VCaP (cell line): ENCODE data around the gene SPC25.
A peak's percentile ranks its signal among the peaks of the same experiment; 100 is the strongest.
"Not testable (repeated sequence)": the region's sequence is repeated elsewhere in the genome, so short reads cannot be mapped to it uniquely, and the experiment has no call there.

Experiments
- H3K27ac ChIP-seq: fragments of 450-650 bp; 2 replicates; pipeline ENCODE4 v1.5.1; 2017
- TF ChIP-seq, protein P1 (sequence below): fragments of 450-650 bp; conservative IDR thresholded peaks from 2 replicates; pipeline ENCODE4 v1.5.1; 2017; ENCODE audit warnings: mild to moderate bottlenecking, moderate library complexity

The SPC25 gene

DNA sequence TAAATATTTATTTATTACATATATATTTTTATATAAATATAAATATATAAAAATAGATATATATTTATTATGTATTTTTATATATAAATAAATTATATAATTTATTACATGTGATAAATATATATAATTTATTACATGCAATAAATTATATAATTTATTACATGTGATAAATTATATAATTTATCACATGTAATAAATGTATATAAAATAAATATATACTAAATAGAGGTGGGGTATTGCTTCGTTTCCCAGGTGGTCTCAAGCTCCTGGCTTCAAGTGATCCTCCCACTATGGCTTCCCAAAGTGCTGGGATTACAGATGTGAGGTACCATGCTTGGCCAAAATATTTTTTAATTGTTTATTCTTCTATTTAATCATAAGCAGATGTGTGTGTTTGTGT is 7.2 kb upstream of the SPC25 start:
- no peak overlapping the region for H3K27ac ChIP-seq
- TF ChIP-seq, protein P1, sequence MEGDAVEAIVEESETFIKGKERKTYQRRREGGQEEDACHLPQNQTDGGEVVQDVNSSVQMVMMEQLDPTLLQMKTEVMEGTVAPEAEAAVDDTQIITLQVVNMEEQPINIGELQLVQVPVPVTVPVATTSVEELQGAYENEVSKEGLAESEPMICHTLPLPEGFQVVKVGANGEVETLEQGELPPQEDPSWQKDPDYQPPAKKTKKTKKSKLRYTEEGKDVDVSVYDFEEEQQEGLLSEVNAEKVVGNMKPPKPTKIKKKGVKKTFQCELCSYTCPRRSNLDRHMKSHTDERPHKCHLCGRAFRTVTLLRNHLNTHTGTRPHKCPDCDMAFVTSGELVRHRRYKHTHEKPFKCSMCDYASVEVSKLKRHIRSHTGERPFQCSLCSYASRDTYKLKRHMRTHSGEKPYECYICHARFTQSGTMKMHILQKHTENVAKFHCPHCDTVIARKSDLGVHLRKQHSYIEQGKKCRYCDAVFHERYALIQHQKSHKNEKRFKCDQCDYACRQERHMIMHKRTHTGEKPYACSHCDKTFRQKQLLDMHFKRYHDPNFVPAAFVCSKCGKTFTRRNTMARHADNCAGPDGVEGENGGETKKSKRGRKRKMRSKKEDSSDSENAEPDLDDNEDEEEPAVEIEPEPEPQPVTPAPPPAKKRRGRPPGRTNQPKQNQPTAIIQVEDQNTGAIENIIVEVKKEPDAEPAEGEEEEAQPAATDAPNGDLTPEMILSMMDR: no peak

DNA sequence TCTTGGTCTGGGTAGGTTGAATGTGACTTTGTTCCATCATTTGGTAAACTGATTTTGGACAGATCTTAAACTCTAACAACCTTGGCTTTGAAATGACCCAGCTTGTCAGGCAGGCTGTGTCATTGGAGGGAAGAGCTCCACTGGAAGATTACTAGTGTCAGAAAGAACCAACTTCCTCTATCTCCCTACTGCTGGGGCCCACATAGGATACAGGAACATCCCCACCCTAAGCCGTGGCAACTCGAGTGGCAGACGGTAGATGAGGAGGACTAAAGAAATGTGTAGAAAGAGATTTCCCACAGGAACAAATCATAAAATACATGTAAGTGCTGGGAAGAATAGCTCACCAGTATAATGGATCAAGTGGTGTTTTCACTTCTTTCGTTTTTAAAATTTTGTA is 6.6 kb upstream of the SPC25 start:
- TF ChIP-seq, protein P1: no peak
- no peak overlapping the region for H3K27ac ChIP-seq

GRCh38 chr2:168895771-168896170 is 5.5 kb upstream of the SPC25 start:
- H3K27ac ChIP-seq: no peak overlapping the region
- TF ChIP-seq, protein P1: no peak

DNA sequence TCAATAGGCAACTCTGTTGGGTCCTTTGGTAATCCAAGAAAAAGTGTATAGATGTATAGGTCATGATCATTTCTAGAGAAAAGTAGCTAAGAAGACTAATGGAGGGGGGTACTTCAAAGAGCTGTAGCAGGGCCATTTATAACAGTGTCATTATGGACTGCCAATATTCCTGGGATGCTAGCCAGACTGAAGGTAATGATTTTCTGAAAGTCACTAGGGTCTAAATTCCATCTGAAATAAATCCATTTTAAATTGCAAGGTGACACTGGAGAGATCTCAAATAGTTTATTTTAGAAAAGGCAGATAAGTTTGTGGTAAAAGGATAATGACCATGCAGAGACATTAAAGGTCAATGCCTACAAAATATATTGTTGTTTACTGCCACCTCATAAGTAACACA is 4.5 kb upstream of the SPC25 start:
- H3K27ac ChIP-seq: no peak overlapping the region
- TF ChIP-seq, protein P1: no peak

DNA sequence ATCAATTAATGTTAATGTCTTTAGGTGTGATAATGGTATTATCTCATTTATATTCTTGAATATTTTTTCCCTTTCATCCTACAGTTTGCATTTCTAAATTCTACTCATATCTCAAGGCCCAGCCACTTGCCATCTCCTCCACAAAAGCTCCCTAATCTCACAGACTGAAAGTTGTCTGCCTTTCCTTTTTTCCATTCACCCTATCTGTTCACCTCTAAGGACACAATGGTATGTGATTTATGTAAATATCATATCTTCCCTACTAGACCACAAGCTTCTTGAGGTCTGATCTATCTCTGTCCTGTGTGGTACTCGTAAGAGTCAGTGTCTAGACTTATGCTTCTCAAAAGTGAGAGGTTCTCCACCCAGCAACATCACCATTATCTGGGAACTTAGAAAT is 3.9 kb upstream of the SPC25 start:
- TF ChIP-seq, protein P1: no peak
- no peak overlapping the region for H3K27ac ChIP-seq

- TF ChIP-seq, protein P1: no peak
Observed at GRCh38 chr2:168892327-168892726, 2.1 kb upstream of the SPC25 start.

DNA sequence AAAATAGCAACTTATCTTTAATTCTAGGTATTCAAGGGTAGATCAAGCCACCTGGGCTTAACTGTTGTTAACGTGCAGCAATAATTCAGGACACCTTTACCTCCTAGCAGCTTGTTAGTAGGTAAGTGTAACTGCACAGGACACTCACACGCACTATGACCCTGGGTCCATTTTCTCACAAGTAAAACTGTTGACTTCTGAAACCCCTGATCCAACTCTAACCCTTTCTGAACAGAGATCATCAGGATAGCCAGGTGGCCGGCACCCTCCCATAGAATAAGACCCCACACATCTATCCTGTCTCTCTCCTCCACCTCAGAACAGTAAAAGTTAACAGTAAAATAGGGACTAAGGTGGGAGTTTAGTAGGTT is 610 bp downstream of the SPC25 start:
- TF ChIP-seq, protein P1: no peak
- H3K27ac ChIP-seq: peak overlapping the region; percentile 46; the same call in 1 of the 2 replicates

More at GRCh38 chr2:168892327-168892726, 2.1 kb upstream of the SPC25 start:
- H3K27ac ChIP-seq: no peak overlapping the region

GRCh38 chr2:168884975-168885374 is 5.3 kb downstream of the SPC25 start:
- H3K27ac ChIP-seq: no peak overlapping the region
- TF ChIP-seq, protein P1: no peak

GRCh38 chr2:168882163-168882562 is 8.1 kb downstream of the SPC25 start:
- H3K27ac ChIP-seq: not testable (repeated sequence)
